Measurements from ENCODE around the gene PIK3CA. TPM values are rescaled to one million over a fixed set of nuclear protein-coding genes. Genes with fewer than 3 reads are reported as not detected.
"Not testable (repeated sequence)": the region's sequence is repeated elsewhere in the genome, so short reads cannot be mapped to it uniquely, and the experiment has no call there.

Gene PIK3CA
- 10 to 100 TPM; 22.9 to 24.7 (median 23.4) TPM for polyA plus RNA-seq (ENCODE audit: insufficient read length in 3 of 3)
- long read RNA-seq, donor 1, full-length matches to known transcripts = 5 of 5 reads
- long read RNA-seq, donor 1, partial matches to known transcripts = 0 of 5 reads
- long read RNA-seq, donor 1, other reads (novel, unspliced or antisense) = 0 of 5 reads
- long read RNA-seq, donor 2, full-length matches to known transcripts = 3 of 3 reads
- long read RNA-seq, donor 2, partial matches to known transcripts = 0 of 3 reads
- long read RNA-seq, donor 2, other reads (novel, unspliced or antisense) = 0 of 3 reads
- long read RNA-seq, donor 3, full-length matches to known transcripts = 2 of 2 reads
- long read RNA-seq, donor 3, partial matches to known transcripts = 0 of 2 reads
- long read RNA-seq, donor 3, other reads (novel, unspliced or antisense) = 0 of 2 reads
- long read RNA-seq, donor 4, full-length matches to known transcripts = 1 of 1 reads
- long read RNA-seq, donor 4, partial matches to known transcripts = 0 of 1 reads
- long read RNA-seq, donor 4, other reads (novel, unspliced or antisense) = 0 of 1 reads
- long read RNA-seq, donor 5 = 0 reads
- long read RNA-seq, donor 6, full-length matches to known transcripts = 3 of 3 reads
- long read RNA-seq, donor 6, partial matches to known transcripts = 0 of 3 reads
- long read RNA-seq, donor 6, other reads (novel, unspliced or antisense) = 0 of 3 reads
- long read RNA-seq, donor 7, full-length matches to known transcripts = 3 of 3 reads
- long read RNA-seq, donor 7, partial matches to known transcripts = 0 of 3 reads
- long read RNA-seq, donor 7, other reads (novel, unspliced or antisense) = 0 of 3 reads
- long read RNA-seq, donor 8, full-length matches to known transcripts = 3 of 3 reads
- long read RNA-seq, donor 8, partial matches to known transcripts = 0 of 3 reads
- long read RNA-seq, donor 8, other reads (novel, unspliced or antisense) = 0 of 3 reads
- long read RNA-seq, donor 9, full-length matches to known transcripts = 4 of 4 reads
- long read RNA-seq, donor 9, partial matches to known transcripts = 0 of 4 reads
- long read RNA-seq, donor 9, other reads (novel, unspliced or antisense) = 0 of 4 reads
- long read RNA-seq, donor 10, full-length matches to known transcripts = 2 of 2 reads
- long read RNA-seq, donor 10, partial matches to known transcripts = 0 of 2 reads
- long read RNA-seq, donor 10, other reads (novel, unspliced or antisense) = 0 of 2 reads
- long read RNA-seq, donor 11, full-length matches to known transcripts = 1 of 1 reads
- long read RNA-seq, donor 11, partial matches to known transcripts = 0 of 1 reads
- long read RNA-seq, donor 11, other reads (novel, unspliced or antisense) = 0 of 1 reads
- long read RNA-seq, donor 12, full-length matches to known transcripts = 1 of 1 reads
- long read RNA-seq, donor 12, partial matches to known transcripts = 0 of 1 reads
- long read RNA-seq, donor 12, other reads (novel, unspliced or antisense) = 0 of 1 reads
- long read RNA-seq, donor 13, full-length matches to known transcripts = 2 of 2 reads
- long read RNA-seq, donor 13, partial matches to known transcripts = 0 of 2 reads
- long read RNA-seq, donor 13, other reads (novel, unspliced or antisense) = 0 of 2 reads
- long read RNA-seq, donor 14 = 0 reads
- long read RNA-seq, donor 15, full-length matches to known transcripts = 1 of 1 reads
- long read RNA-seq, donor 15, partial matches to known transcripts = 0 of 1 reads
- long read RNA-seq, donor 15, other reads (novel, unspliced or antisense) = 0 of 1 reads
- long read RNA-seq, donor 16 = 0 reads

- peak; percentile 99 for DNase-seq
Observed at GRCh38 chr3:179147873-179148615, at the start of gene PIK3CA. Gene PIK3CA, plus strand, starts transcription at chr3:179148357. Its CDS starts 50,469 bp downstream, at chr3:179198826.

GRCh38 chr3:179098388-179099077 lies 49.6 kb upstream of the PIK3CA start:
- no peak for DNase-seq

GRCh38 chr3:179100652-179101051 lies 47.5 kb upstream of the PIK3CA start:
- DNase-seq = no peak

- no peak for DNase-seq
Observed at GRCh38 chr3:179105881-179106280, 42.3 kb upstream of the PIK3CA start.

- DNase-seq = no peak
Observed at GRCh38 chr3:179107617-179108016, 40.5 kb upstream of the PIK3CA start.

- DNase-seq = no peak
Observed at GRCh38 chr3:179108086-179108485, 40.1 kb upstream of the PIK3CA start.

- no peak for DNase-seq
Observed at GRCh38 chr3:179113903-179114302, 34.3 kb upstream of the PIK3CA start.

- DNase-seq = not testable (repeated sequence)
Observed at GRCh38 chr3:179115444-179115843, 32.7 kb upstream of the PIK3CA start.

- no peak for DNase-seq
Observed at GRCh38 chr3:179116816-179117215, 31.3 kb upstream of the PIK3CA start.

- DNase-seq = not testable (repeated sequence)
Observed at GRCh38 chr3:179132191-179132890, 15.8 kb upstream of the PIK3CA start.

- DNase-seq = no peak
Observed at GRCh38 chr3:179133575-179133974, 14.6 kb upstream of the PIK3CA start.

- DNase-seq = no peak
Observed at GRCh38 chr3:179136195-179136594, 12.0 kb upstream of the PIK3CA start.

GRCh38 chr3:179141890-179142289 lies 6.3 kb upstream of the PIK3CA start:
- no peak for DNase-seq

- peak; percentile 79 for DNase-seq
Observed at GRCh38 chr3:179146911-179147513, 1.1 kb upstream of the PIK3CA start.

- no peak for DNase-seq
Observed at GRCh38 chr3:179147514-179147872, 664 bp upstream of the PIK3CA start.

GRCh38 chr3:179148616-179149405 lies 654 bp downstream of the PIK3CA start:
- peak; percentile 48 for DNase-seq

- DNase-seq = no peak
Observed at GRCh38 chr3:179149406-179149867, 1.3 kb downstream of the PIK3CA start.
